K562 (cell line): Measurements from ENCODE around the gene TRNAU1AP. TPM values are rescaled to one million over a fixed set of nuclear protein-coding genes. Genes with fewer than 3 reads are reported as not detected.

Experiments
- ARID2 ChIP-seq: fragments of 450-650 bp; IDR thresholded peaks from 2 replicates; pipeline ENCODE4 v1.6.1; 2017; ENCODE audit warnings: antibody characterized with exemption, mild to moderate bottlenecking
- C11orf30 ChIP-seq: fragments of 450-650 bp; IDR thresholded peaks from 2 replicates; pipeline ENCODE4 v1.6.1; 2016; ENCODE audit warnings: low read depth, mild to moderate bottlenecking
- CBFB ChIP-seq: sonication (generic); formaldehyde crosslinking; IDR thresholded peaks from 2 replicates; pipeline ENCODE4 v1.4.0; 2020; ENCODE audit warnings: mild to moderate bottlenecking, missing genetic modification reagents
- CREB5 ChIP-seq: fragments of 250-450 bp; sonication (Bioruptor Pico); IDR thresholded peaks from 2 replicates; pipeline ENCODE4 v1.5.0; 2020; ENCODE audit warnings: mild to moderate bottlenecking
- ELF2 ChIP-seq: fragments of 250-450 bp; sonication (Bioruptor Pico); IDR thresholded peaks from 2 replicates; pipeline ENCODE4 v1.5.0; 2021; ENCODE audit warnings: mild to moderate bottlenecking
- ELF4 ChIP-seq: fragments of 450-650 bp; formaldehyde crosslinking; IDR thresholded peaks from 2 replicates; pipeline ENCODE4 v1.4.0; 2022; ENCODE audit warnings: missing genetic modification characterization
- EP400 ChIP-seq: fragments of 450-650 bp; IDR thresholded peaks from 2 replicates; pipeline ENCODE4 v1.6.1; 2017; ENCODE audit warnings: antibody characterized with exemption, mild to moderate bottlenecking, moderate library complexity
- GABPB2 ChIP-seq: fragments of 250-450 bp; sonication (Bioruptor Pico); conservative IDR thresholded peaks from 2 replicates; pipeline ENCODE4 v1.5.1; 2021; ENCODE audit warnings: mild to moderate bottlenecking
- KLF1 ChIP-seq: fragments of 450-650 bp; IDR thresholded peaks from 2 replicates; pipeline ENCODE4 v1.6.1; 2016; ENCODE audit warnings: missing genetic modification characterization, missing compliant biosample characterization
- NFATC3 ChIP-seq: fragments of 450-650 bp; IDR thresholded peaks from 2 replicates; pipeline ENCODE4 v1.6.1; 2017; ENCODE audit warnings: mild to moderate bottlenecking
- PHB2 ChIP-seq: fragments of 450-650 bp; IDR thresholded peaks from 2 replicates; pipeline ENCODE4 v1.6.1; 2017; ENCODE audit warnings: low read depth
- RBFOX2 ChIP-seq: fragments of 200-400 bp; formaldehyde crosslinking; IDR thresholded peaks from 2 replicates; pipeline ENCODE4 v1.6.1; 2017; ENCODE audit warnings: low read depth, mild to moderate bottlenecking, low read length, moderate library complexity
- U2AF2 ChIP-seq: fragments of 200-400 bp; formaldehyde crosslinking; optimal IDR thresholded peaks from 2 replicates; pipeline ENCODE3; 2017; ENCODE audit warnings: low read depth, mild to moderate bottlenecking, low read length
- ZEB2 ChIP-seq: fragments of 450-650 bp; IDR thresholded peaks from 2 replicates; pipeline ENCODE4 v1.6.1; 2016
- ZNF121 ChIP-seq: sonication (generic); formaldehyde crosslinking; conservative IDR thresholded peaks from 2 replicates; pipeline ENCODE4 v1.8.0; 2022; ENCODE audit warnings: missing genetic modification reagents
- ZNF23 ChIP-seq: fragments of 250-450 bp; sonication (Bioruptor Pico); IDR thresholded peaks from 2 replicates; pipeline ENCODE4 v1.4.0; 2020; ENCODE audit warnings: mild to moderate bottlenecking
- ZNF274 ChIP-seq: IDR thresholded peaks from 2 replicates; pipeline ENCODE4 v1.6.1; 2011; ENCODE audit warnings: low read depth, mild to moderate bottlenecking, low read length, moderate library complexity, borderline replicate concordance
- ZNF583 ChIP-seq: fragments of 250-450 bp; sonication (Bioruptor Pico); IDR thresholded peaks from 2 replicates; pipeline ENCODE4 v1.4.0; 2020
- polyA plus RNA-seq, 8 experiments: library from polyadenylated mRNA; depleted of rRNA in 4 of 8; stranded (reverse) in 5 of 8; unstranded in 3 of 8; fragments of >200 nt; fragmentation: Nextera tagmentation in 2 of 8; fragmentation: Illumina TruSeq in 1 of 8; extraction: Ambion mirVana in 2 of 8; extraction: Trizol in 1 of 8; gene quantifications; 2 replicates each; pipeline versions ENCODE4 v1.2.1 to v1.2.3, GENCODE V29; 2011 to 2014; ENCODE audit warnings: inconsistent platforms in 1 of 8, missing spikeins in 1 of 8
- total RNA-seq, 7 experiments: library from RNA; depleted of rRNA in 6 of 7; stranded (reverse); fragments of >200 nt in 6 of 7; fragmentation: Illumina TruSeq in 2 of 7; extraction: Trizol in 2 of 7; gene quantifications; 2 replicates each; pipeline versions ENCODE4 v1.2.1 to v1.2.3, GENCODE V29; 2011 to 2021; ENCODE audit warnings: low replicate concordance in 1 of 7
- TF ChIP-seq, protein P1 (sequence below): sonication (generic); formaldehyde crosslinking; IDR thresholded peaks from 2 replicates; pipeline ENCODE4 v1.8.0; 2022; ENCODE audit warnings: mild to moderate bottlenecking, missing genetic modification reagents
- TF ChIP-seq, protein P2 (sequence below): sonication (generic); formaldehyde crosslinking; IDR thresholded peaks from 2 replicates; pipeline ENCODE4 v1.8.1; 2023; ENCODE audit warnings: mild to moderate bottlenecking, missing genetic modification reagents
- TF ChIP-seq, protein P3 (sequence below): fragments of 450-650 bp; IDR thresholded peaks from 2 replicates; pipeline ENCODE4 v1.6.1; 2017; ENCODE audit warnings: mild to moderate bottlenecking, moderate library complexity
- TF ChIP-seq, protein P4 (sequence below): sonication (generic); formaldehyde crosslinking; IDR thresholded peaks from 2 replicates; pipeline ENCODE4 v1.5.0; 2020; ENCODE audit warnings: missing genetic modification reagents

Gene TRNAU1AP
- total and polyA plus RNA-seq, 9 of the 15 experiments (the other 6 are each of a cell fraction or from before 2014, with no cell fraction given): 34.9 to 110 (median 46.3) TPM

DNA sequence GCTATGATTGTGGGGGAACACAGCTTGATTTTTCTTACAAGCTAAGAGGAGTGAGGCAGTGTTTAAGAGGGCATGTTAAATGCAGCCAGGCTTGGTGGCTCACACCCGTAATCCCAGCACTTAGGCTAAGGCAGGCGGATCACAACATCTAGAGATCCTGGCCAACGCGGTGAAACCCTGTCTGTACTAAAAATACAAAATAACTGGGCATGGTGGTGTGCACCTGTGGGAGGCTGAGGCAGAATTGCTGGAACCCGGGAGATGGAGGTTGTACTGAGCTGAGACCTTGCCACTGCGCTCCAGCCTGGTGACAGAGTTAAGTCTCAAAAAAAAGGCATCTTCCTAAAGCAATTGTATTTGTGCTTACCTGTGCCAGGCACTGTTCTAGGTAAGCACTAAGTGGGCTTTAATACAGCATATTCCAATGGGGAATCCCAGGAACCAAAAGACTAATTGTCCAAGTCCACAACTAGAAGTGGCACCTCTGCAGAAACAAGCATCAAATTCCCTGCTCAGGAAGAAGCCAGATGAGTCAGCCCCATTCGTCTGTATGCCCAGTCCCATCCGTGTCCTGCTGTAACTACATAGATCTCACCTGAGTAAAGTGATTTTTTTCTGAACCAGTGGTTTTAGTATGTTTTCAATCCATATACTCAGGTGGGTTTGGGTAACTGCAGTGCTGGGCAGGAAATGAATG, 42.5 kb upstream of the TRNAU1AP start (continued):
- TF ChIP-seq, protein P1, sequence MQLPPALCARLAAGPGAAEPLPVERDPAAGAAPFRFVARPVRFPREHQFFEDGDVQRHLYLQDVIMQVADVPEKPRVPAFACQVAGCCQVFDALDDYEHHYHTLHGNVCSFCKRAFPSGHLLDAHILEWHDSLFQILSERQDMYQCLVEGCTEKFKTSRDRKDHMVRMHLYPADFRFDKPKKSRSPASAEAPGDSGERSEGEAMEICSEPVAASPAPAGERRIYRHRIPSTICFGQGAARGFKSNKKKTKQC (CRISPR knock-in tag): no peak; the same call in 1 of the 2 replicates
- TF ChIP-seq, protein P2, sequence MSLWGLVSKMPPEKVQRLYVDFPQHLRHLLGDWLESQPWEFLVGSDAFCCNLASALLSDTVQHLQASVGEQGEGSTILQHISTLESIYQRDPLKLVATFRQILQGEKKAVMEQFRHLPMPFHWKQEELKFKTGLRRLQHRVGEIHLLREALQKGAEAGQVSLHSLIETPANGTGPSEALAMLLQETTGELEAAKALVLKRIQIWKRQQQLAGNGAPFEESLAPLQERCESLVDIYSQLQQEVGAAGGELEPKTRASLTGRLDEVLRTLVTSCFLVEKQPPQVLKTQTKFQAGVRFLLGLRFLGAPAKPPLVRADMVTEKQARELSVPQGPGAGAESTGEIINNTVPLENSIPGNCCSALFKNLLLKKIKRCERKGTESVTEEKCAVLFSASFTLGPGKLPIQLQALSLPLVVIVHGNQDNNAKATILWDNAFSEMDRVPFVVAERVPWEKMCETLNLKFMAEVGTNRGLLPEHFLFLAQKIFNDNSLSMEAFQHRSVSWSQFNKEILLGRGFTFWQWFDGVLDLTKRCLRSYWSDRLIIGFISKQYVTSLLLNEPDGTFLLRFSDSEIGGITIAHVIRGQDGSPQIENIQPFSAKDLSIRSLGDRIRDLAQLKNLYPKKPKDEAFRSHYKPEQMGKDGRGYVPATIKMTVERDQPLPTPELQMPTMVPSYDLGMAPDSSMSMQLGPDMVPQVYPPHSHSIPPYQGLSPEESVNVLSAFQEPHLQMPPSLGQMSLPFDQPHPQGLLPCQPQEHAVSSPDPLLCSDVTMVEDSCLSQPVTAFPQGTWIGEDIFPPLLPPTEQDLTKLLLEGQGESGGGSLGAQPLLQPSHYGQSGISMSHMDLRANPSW: peak; percentile 89
- TF ChIP-seq EP400 (no peak), ZNF274 (no peak; the same call in none of the 2 replicates), ZNF23 (CRISPR knock-in tag) (peak; percentile 84), PHB2 (peak; percentile 23; the same call in 1 of the 2 replicates), ARID2 (no peak), ZNF583 (no peak), ZEB2 (0 out of 2 replicates have a peak, but pooled peaks have one; percentile 12), ELF2 (CRISPR knock-in tag) (peak; percentile 68), ELF4 (CRISPR knock-in tag) (peak; percentile 64; the same call in 1 of the 2 replicates), CREB5 (peak; percentile 80; the same call in 1 of the 2 replicates), RBFOX2 (peak; percentile 76), ZNF121 (CRISPR knock-in tag) (0 out of 2 replicates have a peak, but pooled peaks have one; percentile 4), KLF1 (tag) (no peak), CBFB (CRISPR knock-in tag) (no peak), NFATC3 (no peak; the same call in 1 of the 2 replicates), U2AF2 (no peak), GABPB2 (CRISPR knock-in tag) (peak; percentile 9; the same call in 1 of the 2 replicates), C11orf30 (no peak)
- TF ChIP-seq, protein P3, sequence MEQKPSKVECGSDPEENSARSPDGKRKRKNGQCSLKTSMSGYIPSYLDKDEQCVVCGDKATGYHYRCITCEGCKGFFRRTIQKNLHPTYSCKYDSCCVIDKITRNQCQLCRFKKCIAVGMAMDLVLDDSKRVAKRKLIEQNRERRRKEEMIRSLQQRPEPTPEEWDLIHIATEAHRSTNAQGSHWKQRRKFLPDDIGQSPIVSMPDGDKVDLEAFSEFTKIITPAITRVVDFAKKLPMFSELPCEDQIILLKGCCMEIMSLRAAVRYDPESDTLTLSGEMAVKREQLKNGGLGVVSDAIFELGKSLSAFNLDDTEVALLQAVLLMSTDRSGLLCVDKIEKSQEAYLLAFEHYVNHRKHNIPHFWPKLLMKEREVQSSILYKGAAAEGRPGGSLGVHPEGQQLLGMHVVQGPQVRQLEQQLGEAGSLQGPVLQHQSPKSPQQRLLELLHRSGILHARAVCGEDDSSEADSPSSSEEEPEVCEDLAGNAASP: no peak
- TF ChIP-seq, protein P4, sequence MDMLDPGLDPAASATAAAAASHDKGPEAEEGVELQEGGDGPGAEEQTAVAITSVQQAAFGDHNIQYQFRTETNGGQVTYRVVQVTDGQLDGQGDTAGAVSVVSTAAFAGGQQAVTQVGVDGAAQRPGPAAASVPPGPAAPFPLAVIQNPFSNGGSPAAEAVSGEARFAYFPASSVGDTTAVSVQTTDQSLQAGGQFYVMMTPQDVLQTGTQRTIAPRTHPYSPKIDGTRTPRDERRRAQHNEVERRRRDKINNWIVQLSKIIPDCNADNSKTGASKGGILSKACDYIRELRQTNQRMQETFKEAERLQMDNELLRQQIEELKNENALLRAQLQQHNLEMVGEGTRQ: no peak
